Peyer's patch (tissue), 4 donors: ENCODE measurements around the gene SMURF2.
A peak's percentile ranks its signal among the peaks of the same experiment; 100 is the strongest.

Experiments used
- POLR2A ChIP-seq, 2 donors: fragments of 450-650 bp; IDR thresholded peaks; one replicate each; pipeline ENCODE4 v1.5.1; 2017; ENCODE audit warnings: antibody characterized with exemption in 2 of 2, mild to moderate bottlenecking in 2 of 2, moderate library complexity in 2 of 2
- TF ChIP-seq, protein P1 (sequence below), 6 experiments: fragments of 450-650 bp in 4 of 6; fragments of 200-600 bp in 2 of 6; sonication (generic) in 1 of 6; IDR thresholded peaks; one replicate each; pipeline ENCODE4 v1.5.1; 2017 to 2019; ENCODE audit warnings: antibody characterized with exemption in 6 of 6, mild to moderate bottlenecking in 3 of 6, moderate library complexity in 1 of 6

DNA sequence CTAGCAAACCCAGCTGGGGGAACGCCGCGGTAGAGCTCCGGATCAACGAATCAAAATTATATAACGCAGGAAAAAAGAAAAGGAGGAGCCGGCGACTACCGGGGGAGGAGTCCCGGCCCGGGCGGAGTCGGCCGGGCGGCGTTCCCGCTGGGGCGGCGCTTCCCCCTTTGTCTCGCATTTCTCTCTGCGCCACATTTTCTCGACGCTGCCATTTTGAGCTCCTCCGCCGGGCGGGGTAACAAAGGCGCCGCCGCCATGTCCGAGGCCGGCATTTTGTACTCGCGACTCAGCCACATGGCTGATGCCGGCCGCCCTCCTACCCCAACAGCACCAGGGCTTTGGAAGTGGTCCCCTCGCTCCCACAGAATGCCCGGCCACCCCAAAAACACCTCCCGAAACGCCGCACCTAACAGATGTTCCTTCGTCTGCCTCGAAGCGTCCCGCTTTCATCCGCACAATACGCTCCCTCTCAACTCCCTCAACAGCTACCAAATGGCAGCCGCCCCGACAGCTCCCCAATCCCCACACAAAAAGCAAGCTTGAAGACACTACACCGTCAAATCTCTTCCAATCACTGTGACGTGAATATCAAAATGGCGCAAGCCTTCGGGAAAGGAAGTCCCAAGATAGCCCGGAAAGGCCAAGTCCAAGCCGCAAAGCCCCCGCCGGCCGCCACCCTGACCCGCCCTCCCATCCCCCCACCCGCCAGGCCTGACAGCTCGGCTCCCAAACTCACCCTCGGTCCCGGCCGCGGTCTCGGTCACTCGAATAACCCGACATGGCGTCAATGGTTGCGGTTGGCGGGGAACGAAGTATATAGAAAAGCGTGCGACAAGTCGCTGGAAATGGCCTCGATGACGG lies 156.5 kb downstream of the SMURF2 start:
- TF ChIP-seq, protein P1, sequence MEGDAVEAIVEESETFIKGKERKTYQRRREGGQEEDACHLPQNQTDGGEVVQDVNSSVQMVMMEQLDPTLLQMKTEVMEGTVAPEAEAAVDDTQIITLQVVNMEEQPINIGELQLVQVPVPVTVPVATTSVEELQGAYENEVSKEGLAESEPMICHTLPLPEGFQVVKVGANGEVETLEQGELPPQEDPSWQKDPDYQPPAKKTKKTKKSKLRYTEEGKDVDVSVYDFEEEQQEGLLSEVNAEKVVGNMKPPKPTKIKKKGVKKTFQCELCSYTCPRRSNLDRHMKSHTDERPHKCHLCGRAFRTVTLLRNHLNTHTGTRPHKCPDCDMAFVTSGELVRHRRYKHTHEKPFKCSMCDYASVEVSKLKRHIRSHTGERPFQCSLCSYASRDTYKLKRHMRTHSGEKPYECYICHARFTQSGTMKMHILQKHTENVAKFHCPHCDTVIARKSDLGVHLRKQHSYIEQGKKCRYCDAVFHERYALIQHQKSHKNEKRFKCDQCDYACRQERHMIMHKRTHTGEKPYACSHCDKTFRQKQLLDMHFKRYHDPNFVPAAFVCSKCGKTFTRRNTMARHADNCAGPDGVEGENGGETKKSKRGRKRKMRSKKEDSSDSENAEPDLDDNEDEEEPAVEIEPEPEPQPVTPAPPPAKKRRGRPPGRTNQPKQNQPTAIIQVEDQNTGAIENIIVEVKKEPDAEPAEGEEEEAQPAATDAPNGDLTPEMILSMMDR (IDR thresholded peaks at IDR 0.05): peak in 1 of 6 experiments; percentile 18
- peak; percentile 73 to 89 for TF ChIP-seq POLR2A (IDR thresholded peaks at IDR 0.05)
